PC-9 (cell line): ENCODE results near the gene PTCD1.

Source experiments
- CTCF ChIP-seq: fragments of 200-600 bp; sonication (generic); conservative IDR thresholded peaks from 2 replicates; pipeline ENCODE4 v1.6.1; 2017; ENCODE audit warnings: mixed run types, antibody characterized with exemption, mild to moderate bottlenecking, moderate library complexity
- EZH2 ChIP-seq: fragments of 200-600 bp; sonication (generic); IDR thresholded peaks from 2 replicates; pipeline ENCODE4 v1.8.0; 2017; ENCODE audit warnings: antibody characterized with exemption, low read depth

- TF ChIP-seq EZH2 (no peak), CTCF (no peak)
Observed at GRCh38 chr7:99456288-99456687, 17.7 kb upstream of the PTCD1 start.
